Activated CD4-positive, alpha-beta T cell treated with anti-CD3 and anti-CD28 coated beads for 36 hours (primary cell): ENCODE measurements around the gene STRIP2. TPM values are rescaled to one million over a fixed set of nuclear protein-coding genes. Genes with fewer than 3 reads are reported as not detected.

Experiments
- ATAC-seq: fragments of 200-7000 bp; cut with Tn5 transposase; one replicate; pipeline ENCODE4 v1.10.0; 2021; ENCODE audit warnings: mild to moderate bottlenecking, moderate library complexity
- CTCF ChIA-PET: fragments of 350-600 bp; sonication (Branson Sonifier 250); formaldehyde crosslinking; loops from one replicate; lab custom pipeline; 2021; ENCODE audit warnings: antibody characterized with exemption; lab: Charles Lee
- POLR2A ChIA-PET: fragments of 350-600 bp; sonication (Branson Sonifier 250); formaldehyde crosslinking; loops from one replicate; lab custom pipeline; 2021; ENCODE audit warnings: antibody characterized with exemption, inconsistent platforms; lab: Charles Lee
- DNase-seq: peaks from one replicate; pipeline ENCODE4 v3.0.0-alpha.2; 2020
- H3K27ac Mint-ChIP-seq: one replicate; pipeline ENCODE4 v1.8.0; 2021; ENCODE audit warnings: mixed read lengths
- H3K27me3 Mint-ChIP-seq: one replicate; pipeline ENCODE4 v1.8.0; 2021; ENCODE audit warnings: mixed read lengths
- H3K36me3 Mint-ChIP-seq: one replicate; pipeline ENCODE4 v1.8.0; 2021; ENCODE audit warnings: low read depth, mixed read lengths
- H3K4me1 Mint-ChIP-seq: one replicate; pipeline ENCODE4 v1.8.0; 2021; ENCODE audit warnings: mixed read lengths
- H3K4me3 Mint-ChIP-seq: one replicate; pipeline ENCODE4 v1.8.0; 2021; ENCODE audit warnings: mild to moderate bottlenecking, moderate library complexity, mixed read lengths
- H3K9me3 Mint-ChIP-seq: one replicate; pipeline ENCODE4 v1.8.0; 2021; ENCODE audit warnings: low read depth, mixed read lengths
- intact Hi-C, 2 experiments: fragments of 100-400 bp; cut with DNase I in 1 of 2; cut with micrococcal nuclease in 1 of 2; formaldehyde crosslinking; loops; one replicate each; pipeline versions ENCODE4 v1.14.2 to v1.15.1; 2022 to 2024; cut with DNase I, micrococcal nuclease
- total RNA-seq, 2 experiments: library from RNA; stranded (reverse); gene quantifications; one replicate each; pipeline ENCODE4 v1.2.3, GENCODE V29; 2021

The STRIP2 gene
- total RNA-seq, 2 experiments from 2014 or later: 41.3 to 51.8 TPM

DNA sequence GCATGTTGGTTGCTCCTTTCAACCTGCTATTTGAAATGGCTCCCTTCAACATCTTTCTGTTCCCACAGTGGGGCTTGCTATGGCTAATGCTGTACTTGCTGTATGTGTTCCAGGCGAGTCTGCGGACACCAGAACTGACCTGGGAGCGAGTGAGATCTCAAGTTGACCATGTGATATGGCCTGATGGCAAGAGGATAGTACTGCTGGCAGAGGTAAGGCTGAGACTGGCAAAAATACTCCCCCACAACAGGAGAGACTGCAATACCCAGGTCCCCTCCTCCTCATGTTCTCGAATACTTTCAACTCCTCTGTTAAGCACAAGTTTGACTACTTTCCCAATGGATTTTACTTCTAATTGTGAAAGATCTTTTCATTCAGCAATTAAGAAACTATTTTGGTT is 11.5 kb upstream of the STRIP2 start:
- intact Hi-C loops: no loop called here
- no peak overlapping the region for H3K4me3 Mint-ChIP-seq
- ATAC-seq (no peak), DNase-seq (no peak)
- H3K4me1 Mint-ChIP-seq: peaks cover 3% of the 10 kb centered on the region
- H3K27ac Mint-ChIP-seq: no peak overlapping the region
- POLR2A ChIA-PET: no interaction called here
- no peaks in the 10 kb centered on the region for H3K9me3 Mint-ChIP-seq
- CTCF ChIA-PET: interaction anchor here (0.9 to 1.0 kb wide), 2 partner anchors 11 to 49 kb away, joined by 3 read pairs; no protein-coding TSS in a partner anchor
- H3K27me3 Mint-ChIP-seq: no peaks in the 10 kb centered on the region
- H3K36me3 Mint-ChIP-seq: peaks cover 19% of the 10 kb centered on the region

DNA sequence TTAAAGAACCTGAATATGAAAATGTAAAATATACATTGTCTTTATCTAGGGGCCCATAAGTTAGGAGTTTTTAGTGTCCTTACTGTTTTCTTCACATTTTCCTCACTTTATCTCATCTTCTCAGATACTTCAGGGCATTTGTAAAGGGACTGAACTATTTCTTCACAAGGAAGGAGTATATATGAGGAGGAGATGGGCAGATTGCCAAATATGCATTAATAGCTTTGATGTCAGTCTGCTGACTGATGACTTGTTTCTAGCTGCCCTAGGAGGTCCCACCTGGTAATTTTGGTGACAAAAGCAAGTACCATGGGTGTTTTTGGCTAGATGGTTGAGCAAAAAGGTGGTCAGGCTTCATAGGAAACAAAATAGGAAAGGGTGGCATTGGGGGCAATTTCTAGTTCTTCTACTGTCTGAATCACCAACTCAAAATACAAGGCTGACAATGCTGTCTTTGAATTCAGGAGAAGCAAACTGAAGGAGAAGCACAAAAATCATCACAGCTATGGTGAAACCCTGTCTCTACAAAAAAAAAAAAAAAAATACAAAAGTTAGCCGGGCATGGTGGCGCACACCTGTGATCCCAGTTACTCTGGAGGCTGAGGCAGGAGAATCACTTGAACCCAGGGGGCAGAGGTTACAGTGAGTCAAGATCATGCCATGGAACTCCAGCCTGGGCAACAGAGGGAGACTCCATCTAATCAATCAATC is 10.4 kb upstream of the STRIP2 start:
- intact Hi-C loops: no loop called here
- DNase-seq (no peak), ATAC-seq (no peak)
- H3K4me3 Mint-ChIP-seq: no peak overlapping the region
- ChIA-PET POLR2A (no interaction called here), CTCF (interaction anchor here (0.8 to 1.9 kb wide), 5 partner anchors 8 to 56 kb away, joined by 3 to 6 read pairs (median 3); no protein-coding TSS in a partner anchor)
- peaks cover 3% of the 10 kb centered on the region for H3K4me1 Mint-ChIP-seq
- no peak overlapping the region for H3K27ac Mint-ChIP-seq
- no peaks in the 10 kb centered on the region for H3K9me3 Mint-ChIP-seq
- H3K36me3 Mint-ChIP-seq: peaks cover 16% of the 10 kb centered on the region
- no peaks in the 10 kb centered on the region for H3K27me3 Mint-ChIP-seq

DNA sequence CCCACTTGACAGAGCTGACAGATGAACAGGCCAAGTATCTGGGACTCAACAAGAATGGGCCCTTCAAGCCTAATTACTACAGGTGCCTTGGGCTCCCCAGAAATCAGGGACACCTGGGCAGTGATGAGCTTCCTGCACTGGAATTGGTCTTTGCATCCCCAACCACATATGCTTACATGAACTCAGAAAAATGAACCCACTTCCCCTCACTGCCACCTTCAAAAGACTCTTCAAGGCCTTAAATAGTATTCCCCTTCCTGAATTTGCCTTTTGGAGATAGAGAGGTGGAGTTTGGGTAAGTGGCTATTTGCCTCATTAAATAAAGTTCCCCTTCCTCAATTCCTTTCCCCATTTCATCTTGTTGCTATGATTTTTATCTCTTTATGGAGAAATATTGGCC is 7.8 kb upstream of the STRIP2 start:
- CTCF ChIA-PET: interaction anchor here (1.5 kb wide), 1 partner anchor 12 kb away, joined by 4 read pairs; no protein-coding TSS in a partner anchor
- peaks cover 16% of the 10 kb centered on the region for H3K36me3 Mint-ChIP-seq
- DNase-seq: no peak
- no peaks in the 10 kb centered on the region for H3K9me3 Mint-ChIP-seq
- no peaks in the 10 kb centered on the region for H3K27me3 Mint-ChIP-seq
- ATAC-seq: no peak
- H3K27ac Mint-ChIP-seq: peak overlapping the region; percentile 13
- intact Hi-C loops: no loop called here
- H3K4me3 Mint-ChIP-seq: no peak overlapping the region
- peaks cover 3% of the 10 kb centered on the region for H3K4me1 Mint-ChIP-seq
- POLR2A ChIA-PET: interaction anchor here (1.4 kb wide), 1 partner anchor 8 kb away, joined by 4 read pairs; the partner anchor contains the start of gene STRIP2

DNA sequence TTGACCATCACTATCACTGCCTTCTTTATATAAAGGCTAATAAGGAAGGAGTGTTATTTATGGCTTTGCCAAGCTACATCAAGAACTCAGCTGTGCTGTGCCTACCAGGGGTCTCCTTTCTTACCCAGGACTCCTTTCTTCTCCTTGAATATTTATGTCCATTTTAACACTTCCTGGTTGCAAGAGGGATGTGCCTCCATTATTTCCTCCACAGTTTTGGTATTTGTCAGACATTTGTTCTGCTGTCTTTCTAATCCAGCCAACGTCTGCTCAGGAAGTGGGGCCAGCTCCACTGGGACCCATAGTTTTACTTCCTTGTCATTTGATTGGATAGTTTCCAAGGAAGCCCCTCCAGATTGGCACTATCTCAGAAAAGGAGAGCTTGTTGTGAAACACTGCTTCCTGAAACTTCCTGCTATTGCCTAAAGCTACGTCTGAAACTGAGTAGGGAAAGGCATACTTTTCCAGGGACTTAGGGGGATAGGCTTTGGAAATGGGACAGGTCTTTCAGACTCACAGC is 6.6 kb upstream of the STRIP2 start:
- Mint-ChIP-seq H3K4me1 (peaks cover 3% of the 10 kb centered on the region), H3K36me3 (peaks cover 16% of the 10 kb centered on the region), H3K27ac (no peak overlapping the region), H3K9me3 (no peaks in the 10 kb centered on the region), H3K4me3 (no peak overlapping the region), H3K27me3 (peaks cover 2% of the 10 kb centered on the region)
- DNase-seq: no peak
- intact Hi-C loops: no loop called here
- ATAC-seq: no peak
- POLR2A ChIA-PET: no interaction called here
- CTCF ChIA-PET: interaction anchor here (0.5 kb wide), 1 partner anchor 102 kb away, joined by 3 read pairs; no protein-coding TSS in a partner anchor

DNA sequence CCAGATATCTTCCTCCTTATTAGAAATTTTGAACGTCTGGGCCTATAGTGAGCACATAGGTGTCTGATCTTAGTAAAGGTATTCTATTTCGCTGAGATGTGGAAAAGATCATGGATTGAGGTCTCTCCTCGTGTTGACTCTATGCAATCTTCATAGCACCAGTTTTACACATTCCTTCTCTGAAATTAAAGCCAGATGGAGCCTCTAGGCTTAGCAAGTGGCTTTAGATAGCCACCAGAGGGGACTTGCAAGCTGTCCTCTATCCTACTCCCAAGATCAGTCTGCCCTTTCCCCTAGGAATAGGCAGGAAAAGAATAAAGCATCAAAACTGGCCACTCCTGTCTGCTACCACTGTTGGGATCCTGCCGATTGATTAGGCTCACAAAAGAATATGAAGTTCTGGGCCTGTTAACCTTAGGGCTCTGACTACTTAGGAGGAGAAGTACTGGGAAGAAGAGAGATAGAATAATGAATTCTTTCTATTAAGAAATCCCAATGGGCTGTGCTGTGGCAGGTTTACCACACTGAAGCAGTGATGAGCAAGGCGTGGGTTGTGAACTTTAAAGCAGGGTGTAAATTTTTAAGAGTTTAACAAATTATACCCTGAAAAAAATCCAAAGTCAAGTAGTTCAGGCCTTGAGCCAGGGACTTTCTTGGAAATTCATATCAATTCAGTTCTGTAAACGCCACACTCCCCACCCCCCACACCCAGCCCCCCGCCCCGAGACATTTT is 2.2 kb upstream of the STRIP2 start:
- ATAC-seq: no peak

DNA sequence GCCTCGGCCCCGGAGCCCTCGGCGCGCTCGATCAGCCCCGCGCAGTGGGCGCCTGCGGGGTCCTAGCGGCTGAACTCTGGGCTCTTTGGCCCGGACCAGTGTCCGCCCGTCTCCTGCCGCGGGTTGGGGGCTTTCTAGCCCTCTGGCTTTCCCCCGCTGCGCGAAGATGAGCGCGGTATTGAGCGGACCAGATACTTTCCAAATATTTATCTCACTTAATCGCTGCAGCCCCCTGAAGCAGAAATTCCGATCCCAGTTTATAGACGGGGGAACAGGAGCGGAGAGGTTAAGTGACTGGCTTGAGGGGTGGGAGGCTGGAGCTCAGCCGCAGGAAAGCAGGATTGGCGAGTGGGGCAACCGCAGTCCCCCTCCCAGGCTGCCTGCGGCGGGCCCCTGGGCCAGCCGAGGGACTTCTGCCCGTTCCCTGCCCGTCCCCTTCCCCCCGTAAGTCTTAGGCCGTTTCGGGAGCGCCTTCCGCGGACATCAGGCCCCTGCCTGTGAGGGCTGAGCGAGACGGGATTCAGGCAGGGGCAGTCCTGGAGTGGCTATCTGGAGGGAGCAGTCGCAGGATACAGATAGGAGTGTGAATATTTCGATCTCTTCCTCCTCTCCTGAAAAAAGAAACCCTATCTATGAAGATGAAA is 565 bp downstream of the STRIP2 start:
- Mint-ChIP-seq H3K27me3 (peaks cover 7% of the 10 kb centered on the region), H3K4me1 (peaks cover 38% of the 10 kb centered on the region), H3K4me3 (peak overlapping the region; percentile 90), H3K27ac (peak overlapping the region; percentile 91), H3K9me3 (no peaks in the 10 kb centered on the region), H3K36me3 (peaks cover 28% of the 10 kb centered on the region)
- ChIA-PET POLR2A (interaction anchor here (0.7 to 1.6 kb wide), 5 partner anchors 9 to 516 kb away, joined by 3 to 12 read pairs (median 3); no protein-coding TSS in a partner anchor), CTCF (interaction anchor here (0.7 to 5.0 kb wide), 11 partner anchors 9 to 392 kb away, joined by 3 to 46 read pairs (median 5); no protein-coding TSS in a partner anchor)
- intact Hi-C loops: loop anchor here (1.0 to 10.0 kb wide), 19 partner anchors 30 to 1478 kb away; partner anchors contain the start of genes CALU (in 1 of the 2), HILPDA (in 1 of the 2), NRF1 (in 1 of the 2) and SMKR1 (in 1 of the 2)
- DNase-seq (peak; percentile 20), ATAC-seq (no peak)

More for the DNA sequence above, 2.2 kb upstream of the STRIP2 start:
- POLR2A ChIA-PET: no interaction called here
- intact Hi-C loops: loop anchor here in 1 of 2 experiments (5.0 to 10.0 kb wide), 3 partner anchors 350 to 697 kb away; partner anchors contain the start of genes CALU and TNPO3
- DNase-seq: no peak
- Mint-ChIP-seq H3K27ac (no peak overlapping the region), H3K4me1 (peaks cover 21% of the 10 kb centered on the region), H3K4me3 (no peak overlapping the region), H3K27me3 (peaks cover 7% of the 10 kb centered on the region), H3K36me3 (peaks cover 19% of the 10 kb centered on the region), H3K9me3 (no peaks in the 10 kb centered on the region)
- CTCF ChIA-PET: interaction anchor here (1.4 to 5.0 kb wide), 2 partner anchors 58 to 64 kb away, joined by 4 to 46 read pairs; no protein-coding TSS in a partner anchor

DNA sequence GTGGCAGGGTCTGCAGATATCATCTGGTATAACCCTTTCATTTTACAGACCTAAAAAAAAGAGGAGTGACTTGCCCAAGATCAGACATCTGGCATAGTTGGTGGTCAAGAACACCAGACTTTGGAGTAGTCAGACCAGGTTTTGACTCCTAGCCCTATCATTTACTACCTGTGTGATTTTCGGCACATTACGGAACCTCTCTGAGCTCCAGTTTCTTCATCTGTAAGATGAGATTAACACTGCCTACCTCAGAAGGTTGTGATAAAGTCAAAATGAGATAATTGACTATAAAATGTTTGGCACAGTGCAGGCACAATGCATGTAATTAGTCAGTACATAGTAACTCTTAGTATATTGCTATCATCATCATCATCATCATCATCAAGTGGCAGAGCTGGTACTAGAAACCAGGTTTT is 1.2 kb downstream of the STRIP2 start:
- ChIA-PET POLR2A (interaction anchor here (0.7 to 1.0 kb wide), 3 partner anchors 68 to 215 kb away, joined by 3 to 6 read pairs (median 3); no protein-coding TSS in a partner anchor), CTCF (interaction anchor here (1.2 to 5.0 kb wide), 3 partner anchors 37 to 92 kb away, joined by 5 to 46 read pairs (median 23); no protein-coding TSS in a partner anchor)
- DNase-seq (no peak), ATAC-seq (peak; percentile 11)
- Mint-ChIP-seq H3K27ac (peak overlapping the region; percentile 91), H3K27me3 (peaks cover 7% of the 10 kb centered on the region), H3K4me1 (peaks cover 44% of the 10 kb centered on the region), H3K36me3 (peaks cover 34% of the 10 kb centered on the region), H3K9me3 (no peaks in the 10 kb centered on the region), H3K4me3 (peak overlapping the region; percentile 90)
- intact Hi-C loops: loop anchor here (2.0 to 10.0 kb wide), 12 partner anchors 31 to 1477 kb away; partner anchors contain the start of genes CALU (in 1 of the 2), HILPDA (in 1 of the 2), NRF1 (in 1 of the 2) and SMKR1 (in 1 of the 2)

DNA sequence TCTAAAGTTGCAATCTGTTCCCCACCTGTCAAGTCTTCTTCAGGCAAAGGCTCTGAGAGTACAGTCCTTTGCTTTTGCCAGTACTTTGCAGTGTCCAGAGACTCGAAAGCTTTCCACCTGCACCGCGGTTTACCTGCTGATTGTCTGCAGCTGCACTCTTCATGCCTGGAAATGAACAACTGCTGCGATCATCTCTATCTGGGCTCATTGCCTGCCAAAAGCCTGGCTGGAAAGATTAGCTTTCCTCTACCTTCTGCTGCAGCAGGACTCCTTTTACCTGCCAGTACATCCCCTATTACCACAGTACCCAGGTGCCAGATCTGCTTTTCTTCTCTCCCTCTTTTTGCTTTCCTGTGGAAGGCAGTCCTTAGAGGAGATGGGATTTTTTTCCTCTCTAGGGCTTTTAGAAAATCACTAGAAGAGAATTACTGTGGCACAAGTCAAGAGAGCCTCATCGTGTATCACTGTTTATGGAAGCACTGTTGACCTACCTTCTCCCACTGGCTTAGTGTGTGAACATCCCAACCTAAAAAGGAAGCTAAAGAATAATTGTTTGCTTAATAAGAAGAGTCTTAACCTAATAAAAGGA is 2.2 kb downstream of the STRIP2 start:
- Mint-ChIP-seq H3K36me3 (peaks cover 43% of the 10 kb centered on the region), H3K27me3 (peaks cover 7% of the 10 kb centered on the region), H3K27ac (peak overlapping the region; percentile 51), H3K9me3 (no peaks in the 10 kb centered on the region), H3K4me1 (peaks cover 52% of the 10 kb centered on the region), H3K4me3 (peak overlapping the region; percentile 90)
- POLR2A ChIA-PET: interaction anchor here (0.7 to 1.2 kb wide), 2 partner anchors 60 to 66 kb away, joined by 4 to 5 read pairs; partner anchors contain the start of gene SMKR1
- peak; percentile 18 for DNase-seq
- intact Hi-C loops: loop anchor here (5.0 to 10.0 kb wide), 5 partner anchors 34 to 1476 kb away; partner anchors contain the start of genes CALU (in 1 of the 2) and TNPO3 (in 1 of the 2)
- CTCF ChIA-PET: interaction anchor here (0.7 to 5.0 kb wide), 3 partner anchors 62 to 93 kb away, joined by 3 to 46 read pairs (median 5); no protein-coding TSS in a partner anchor
- ATAC-seq: no peak

DNA sequence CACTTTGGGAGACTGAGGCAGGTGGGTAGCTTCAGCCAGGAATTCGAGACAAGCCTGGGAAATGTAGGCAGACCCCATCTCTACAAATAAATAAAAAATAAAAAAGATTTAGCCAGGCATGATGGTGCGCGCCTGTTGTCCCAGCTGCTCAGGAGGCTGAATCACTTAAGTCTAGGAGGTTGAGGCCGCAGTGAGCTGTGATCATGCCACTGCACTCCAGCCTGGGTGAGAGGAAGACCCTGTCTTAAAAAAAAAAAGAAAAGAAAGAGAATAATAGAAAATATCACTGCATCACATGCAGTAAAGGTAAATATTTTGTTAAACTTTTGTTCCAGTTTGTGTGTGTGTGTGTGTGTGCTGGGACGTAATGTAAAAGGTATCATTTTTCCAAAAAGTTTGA is 3.0 kb downstream of the STRIP2 start:
- Mint-ChIP-seq H3K4me3 (peak overlapping the region; percentile 51), H3K27me3 (peaks cover 5% of the 10 kb centered on the region), H3K36me3 (peaks cover 48% of the 10 kb centered on the region), H3K4me1 (peaks cover 52% of the 10 kb centered on the region), H3K9me3 (no peaks in the 10 kb centered on the region), H3K27ac (no peak overlapping the region)
- DNase-seq: peak; percentile 15
- ChIA-PET POLR2A (interaction anchor here (0.7 to 1.2 kb wide), 2 partner anchors 61 to 65 kb away, joined by 4 to 5 read pairs; partner anchors contain the start of gene SMKR1), CTCF (interaction anchor here (5.0 kb wide), 1 partner anchor 69 kb away, joined by 46 read pairs; no protein-coding TSS in a partner anchor)
- intact Hi-C loops: loop anchor here (5.0 to 10.0 kb wide), 5 partner anchors 35 to 1475 kb away; partner anchors contain the start of genes CALU (in 1 of the 2) and TNPO3 (in 1 of the 2)
- ATAC-seq: no peak
